ENCODE data around the gene TNFSF13B. TPM values are rescaled to one million over a fixed set of nuclear protein-coding genes. Genes with fewer than 3 reads are reported as not detected.

TNFSF13B gene
- polyA plus RNA-seq, 1 of the 3 experiments (the other 2 are of a cell fraction) = 0.03 TPM

DNA sequence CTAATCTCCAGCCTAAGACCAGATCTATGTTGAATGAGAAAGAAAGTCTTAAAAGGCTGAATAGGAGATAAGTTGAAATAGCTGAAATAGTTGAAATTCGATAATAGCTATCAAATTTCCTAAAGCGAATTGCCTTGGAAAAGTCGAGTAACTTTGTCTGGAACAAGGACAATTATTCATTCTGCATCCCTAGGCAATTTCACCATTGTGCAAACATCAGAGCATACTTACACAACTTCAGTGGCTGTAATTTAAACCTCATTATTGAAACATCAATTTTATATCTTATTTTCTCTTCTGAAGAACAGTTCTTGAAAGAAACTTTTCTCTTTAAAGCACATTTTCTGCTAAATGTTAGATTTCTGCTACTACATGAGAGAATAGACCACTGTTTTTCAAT is 13.6 kb downstream of the TNFSF13B start:
- H3K27ac ChIP-seq (ENCODE audit: low read depth in 2 of 2, low read length in 1 of 2) = no peak overlapping the region
- POLR2A ChIA-PET = no interaction called here
- H3K4me3 ChIP-seq (ENCODE audit: low read depth in 2 of 2, low read length in 1 of 2) = no peak overlapping the region
- H4K20me1 ChIP-seq (ENCODE audit: insufficient read depth) = no peaks in the 10 kb centered on the region
- no peaks in the 10 kb centered on the region for H3K79me2 ChIP-seq (ENCODE audit: insufficient read depth)
- H3K27me3 ChIP-seq (ENCODE audit: insufficient read depth) = no peaks in the 10 kb centered on the region
- no peak overlapping the region for H2AFZ ChIP-seq (ENCODE audit: low read depth)
- DNase-seq = no peak
- no peaks in the 10 kb centered on the region for H3K36me3 ChIP-seq (replicated peaks in 1 of 2; ENCODE audit: control insufficient read depth in 1 of 2, insufficient read depth in 2 of 2, low read length in 1 of 2)
- no peaks in the 10 kb centered on the region for H3K9me3 ChIP-seq
- no peaks in the 10 kb centered on the region for H3K4me1 ChIP-seq (ENCODE audit: control insufficient read depth in 1 of 2, insufficient read depth in 2 of 2, low read depth in 1 of 2, low read length in 1 of 2)
- WGBS (ENCODE audit: low lambda C conversion rate) = 47% methylated on average over 3 of the region's 3 CpGs
- TF ChIP-seq FOSL2 (IDR thresholded peaks at IDR 0.05; ENCODE audit: borderline replicate concordance, low read depth) = no peak
- no peak for TF ChIP-seq JUND (IDR thresholded peaks at IDR 0.05)
- TF ChIP-seq GABPA (IDR thresholded peaks at IDR 0.05; ENCODE audit: low read depth) = no peak
- TF ChIP-seq, protein P1, sequence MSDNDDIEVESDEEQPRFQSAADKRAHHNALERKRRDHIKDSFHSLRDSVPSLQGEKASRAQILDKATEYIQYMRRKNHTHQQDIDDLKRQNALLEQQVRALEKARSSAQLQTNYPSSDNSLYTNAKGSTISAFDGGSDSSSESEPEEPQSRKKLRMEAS (IDR thresholded peaks at IDR 0.05; ENCODE audit: low read depth) = no peak
- no peak for TF ChIP-seq YY1 (IDR thresholded peaks at IDR 0.05; ENCODE audit: low read depth)
- TF ChIP-seq GATA2 (CRISPR knock-in tag; IDR thresholded peaks at IDR 0.05) = no peak
- TF ChIP-seq, protein P2, sequence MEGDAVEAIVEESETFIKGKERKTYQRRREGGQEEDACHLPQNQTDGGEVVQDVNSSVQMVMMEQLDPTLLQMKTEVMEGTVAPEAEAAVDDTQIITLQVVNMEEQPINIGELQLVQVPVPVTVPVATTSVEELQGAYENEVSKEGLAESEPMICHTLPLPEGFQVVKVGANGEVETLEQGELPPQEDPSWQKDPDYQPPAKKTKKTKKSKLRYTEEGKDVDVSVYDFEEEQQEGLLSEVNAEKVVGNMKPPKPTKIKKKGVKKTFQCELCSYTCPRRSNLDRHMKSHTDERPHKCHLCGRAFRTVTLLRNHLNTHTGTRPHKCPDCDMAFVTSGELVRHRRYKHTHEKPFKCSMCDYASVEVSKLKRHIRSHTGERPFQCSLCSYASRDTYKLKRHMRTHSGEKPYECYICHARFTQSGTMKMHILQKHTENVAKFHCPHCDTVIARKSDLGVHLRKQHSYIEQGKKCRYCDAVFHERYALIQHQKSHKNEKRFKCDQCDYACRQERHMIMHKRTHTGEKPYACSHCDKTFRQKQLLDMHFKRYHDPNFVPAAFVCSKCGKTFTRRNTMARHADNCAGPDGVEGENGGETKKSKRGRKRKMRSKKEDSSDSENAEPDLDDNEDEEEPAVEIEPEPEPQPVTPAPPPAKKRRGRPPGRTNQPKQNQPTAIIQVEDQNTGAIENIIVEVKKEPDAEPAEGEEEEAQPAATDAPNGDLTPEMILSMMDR (IDR thresholded peaks at IDR 0.05) = no peak
- TF ChIP-seq, protein P3, sequence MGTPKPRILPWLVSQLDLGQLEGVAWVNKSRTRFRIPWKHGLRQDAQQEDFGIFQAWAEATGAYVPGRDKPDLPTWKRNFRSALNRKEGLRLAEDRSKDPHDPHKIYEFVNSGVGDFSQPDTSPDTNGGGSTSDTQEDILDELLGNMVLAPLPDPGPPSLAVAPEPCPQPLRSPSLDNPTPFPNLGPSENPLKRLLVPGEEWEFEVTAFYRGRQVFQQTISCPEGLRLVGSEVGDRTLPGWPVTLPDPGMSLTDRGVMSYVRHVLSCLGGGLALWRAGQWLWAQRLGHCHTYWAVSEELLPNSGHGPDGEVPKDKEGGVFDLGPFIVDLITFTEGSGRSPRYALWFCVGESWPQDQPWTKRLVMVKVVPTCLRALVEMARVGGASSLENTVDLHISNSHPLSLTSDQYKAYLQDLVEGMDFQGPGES (IDR thresholded peaks at IDR 0.05; ENCODE audit: low read depth, low read length) = no peak
- TF ChIP-seq, protein P4, sequence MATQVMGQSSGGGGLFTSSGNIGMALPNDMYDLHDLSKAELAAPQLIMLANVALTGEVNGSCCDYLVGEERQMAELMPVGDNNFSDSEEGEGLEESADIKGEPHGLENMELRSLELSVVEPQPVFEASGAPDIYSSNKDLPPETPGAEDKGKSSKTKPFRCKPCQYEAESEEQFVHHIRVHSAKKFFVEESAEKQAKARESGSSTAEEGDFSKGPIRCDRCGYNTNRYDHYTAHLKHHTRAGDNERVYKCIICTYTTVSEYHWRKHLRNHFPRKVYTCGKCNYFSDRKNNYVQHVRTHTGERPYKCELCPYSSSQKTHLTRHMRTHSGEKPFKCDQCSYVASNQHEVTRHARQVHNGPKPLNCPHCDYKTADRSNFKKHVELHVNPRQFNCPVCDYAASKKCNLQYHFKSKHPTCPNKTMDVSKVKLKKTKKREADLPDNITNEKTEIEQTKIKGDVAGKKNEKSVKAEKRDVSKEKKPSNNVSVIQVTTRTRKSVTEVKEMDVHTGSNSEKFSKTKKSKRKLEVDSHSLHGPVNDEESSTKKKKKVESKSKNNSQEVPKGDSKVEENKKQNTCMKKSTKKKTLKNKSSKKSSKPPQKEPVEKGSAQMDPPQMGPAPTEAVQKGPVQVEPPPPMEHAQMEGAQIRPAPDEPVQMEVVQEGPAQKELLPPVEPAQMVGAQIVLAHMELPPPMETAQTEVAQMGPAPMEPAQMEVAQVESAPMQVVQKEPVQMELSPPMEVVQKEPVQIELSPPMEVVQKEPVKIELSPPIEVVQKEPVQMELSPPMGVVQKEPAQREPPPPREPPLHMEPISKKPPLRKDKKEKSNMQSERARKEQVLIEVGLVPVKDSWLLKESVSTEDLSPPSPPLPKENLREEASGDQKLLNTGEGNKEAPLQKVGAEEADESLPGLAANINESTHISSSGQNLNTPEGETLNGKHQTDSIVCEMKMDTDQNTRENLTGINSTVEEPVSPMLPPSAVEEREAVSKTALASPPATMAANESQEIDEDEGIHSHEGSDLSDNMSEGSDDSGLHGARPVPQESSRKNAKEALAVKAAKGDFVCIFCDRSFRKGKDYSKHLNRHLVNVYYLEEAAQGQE (IDR thresholded peaks at IDR 0.05; ENCODE audit: low read depth, low read length) = no peak
- TF ChIP-seq RXRA (IDR thresholded peaks at IDR 0.05; ENCODE audit: borderline replicate concordance, low read depth) = no peak
- no peak for TF ChIP-seq PBX3 (IDR thresholded peaks at IDR 0.05)
- no peak for TF ChIP-seq TCF12 (IDR thresholded peaks at IDR 0.05)
- TF ChIP-seq EZH2phosphoT487 (IDR thresholded peaks at IDR 0.05; ENCODE audit: borderline replicate concordance, low read depth) = no peak
- no peak for TF ChIP-seq RFX5 (IDR thresholded peaks at IDR 0.05; ENCODE audit: low read length)
- TF ChIP-seq SMC3 (IDR thresholded peaks at IDR 0.05; ENCODE audit: low read depth, low read length) = no peak
- no peak for TF ChIP-seq FOXM1 (IDR thresholded peaks at IDR 0.05; ENCODE audit: low read depth)
- TF ChIP-seq NFIC (IDR thresholded peaks at IDR 0.05; ENCODE audit: borderline replicate concordance) = no peak
- no peak overlapping the region for H3K9ac ChIP-seq
- no peaks in the 10 kb centered on the region for H3F3A ChIP-seq (replicated peaks; ENCODE audit: insufficient read depth)
- H3K4me2 ChIP-seq = no peak overlapping the region
- CTCF ChIA-PET = no interaction called here
- no peaks in the 10 kb centered on the region for H3K9me2 ChIP-seq
